ENCODE data around the gene CFAP52. TPM values are rescaled to one million over a fixed set of nuclear protein-coding genes. Genes with fewer than 3 reads are reported as not detected.
"Not testable (repeated sequence)": the region's sequence is repeated elsewhere in the genome, so short reads cannot be mapped to it uniquely, and the experiment has no call there.

Gene CFAP52
- total and polyA plus RNA-seq, 2 of the 8 experiments (the other 6 are each of a cell fraction or from before 2014, with no cell fraction given) = 0.11 TPM; not detected in 1

DNA sequence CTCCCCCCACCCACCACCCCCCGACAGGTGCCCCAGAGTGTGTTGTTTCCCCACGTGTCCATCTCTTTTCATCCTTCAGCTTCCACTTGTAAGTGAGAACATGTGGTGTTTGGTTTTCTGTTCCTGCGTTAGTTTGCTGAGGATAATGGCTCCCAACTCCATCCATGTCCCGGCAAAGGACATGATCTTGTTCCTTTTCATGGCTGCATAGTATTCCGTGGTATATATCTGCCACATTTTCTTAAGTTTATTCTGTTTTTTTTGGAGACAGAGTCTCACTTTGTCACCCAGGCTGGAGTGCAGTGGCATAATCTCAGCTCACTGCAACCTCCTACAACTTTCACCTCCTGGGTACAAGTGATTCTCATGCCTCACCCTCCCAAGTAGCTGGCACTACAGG, 63.9 kb downstream of the CFAP52 start:
- H2AFZ ChIP-seq (ENCODE audit: low read length); H4K5ac ChIP-seq (ENCODE audit: insufficient read length, low read depth, low read length); H2BK20ac ChIP-seq (ENCODE audit: low read length); H2BK5ac ChIP-seq (ENCODE audit: low read depth, low read length); H2BK15ac ChIP-seq (ENCODE audit: low read length); H3K27me3 ChIP-seq (replicated peaks in 1 of 4; ENCODE audit: control insufficient read depth in 3 of 4, extremely low read depth in 1 of 4, insufficient read depth in 3 of 4, low read length in 3 of 4); H2BK120ac ChIP-seq (replicated peaks; ENCODE audit: low read depth, low read length); H3K23me2 ChIP-seq (ENCODE audit: low read depth, low read length); H3K36me3 ChIP-seq (ENCODE audit: control insufficient read depth in 2 of 4, insufficient read depth in 4 of 4, low read length in 3 of 4); H3K9me3 ChIP-seq (ENCODE audit: insufficient read depth in 2 of 2, low read depth in 1 of 2, low read length in 1 of 2); H3K14ac ChIP-seq (ENCODE audit: insufficient read length); FAIRE-seq; H3K23ac ChIP-seq (ENCODE audit: insufficient read length); H3K4me3 ChIP-seq (ENCODE audit: extremely low read depth in 1 of 4, insufficient read depth in 2 of 4, low read depth in 3 of 4, low read length in 4 of 4); H3K4me1 ChIP-seq (replicated peaks in 1 of 4; ENCODE audit: control insufficient read depth in 3 of 4, insufficient read depth in 4 of 4, low read length in 3 of 4); H4K20me1 ChIP-seq (replicated peaks in 1 of 2; ENCODE audit: control insufficient read depth in 1 of 2, insufficient read depth in 2 of 2, low read length in 2 of 2); H4K8ac ChIP-seq (ENCODE audit: extremely low read depth, insufficient read depth, low read length); H3K4me2 ChIP-seq (ENCODE audit: insufficient read depth in 1 of 2, low read depth in 2 of 2, low read length in 2 of 2); H3K18ac ChIP-seq (ENCODE audit: extremely low read depth, low read length); H3K79me2 ChIP-seq (ENCODE audit: control insufficient read depth in 1 of 2, insufficient read depth in 2 of 2, low read length in 2 of 2); H4K91ac ChIP-seq (replicated peaks; ENCODE audit: insufficient read length, low read length); H3K56ac ChIP-seq (replicated peaks; ENCODE audit: insufficient read length, low read depth, low read length); H3K79me1 ChIP-seq (ENCODE audit: low read depth, low read length); H2AK5ac ChIP-seq (ENCODE audit: low read depth, low read length); H3K27ac ChIP-seq (ENCODE audit: low read depth, low read length); POLR2A ChIA-PET (ENCODE audit: partially characterized antibody); H3K9ac ChIP-seq (replicated peaks in 1 of 4; ENCODE audit: extremely low read depth in 1 of 4, low read depth in 3 of 4, low read length in 3 of 4); H2BK12ac ChIP-seq (ENCODE audit: low read depth, low read length); DNase-seq (ENCODE audit: low read depth in 1 of 2, low spot score in 2 of 2); H3K4ac ChIP-seq (replicated peaks; ENCODE audit: insufficient read length, low read depth, low read length): not testable (repeated sequence)
- peak; percentile 53; the same call in 1 of the 2 replicates for TF ChIP-seq KDM1A (IDR thresholded peaks at IDR 0.05; ENCODE audit: borderline replicate concordance, low read length)
- CTCF ChIA-PET (ENCODE audit: partially characterized antibody) = interaction anchor here (0.8 kb wide), 1 partner anchor 63 kb away, joined by 3 read pairs; no protein-coding TSS in a partner anchor
- 98% methylated on average over 5 of the region's 5 CpGs; no CpG with 5 or more reads in 1 of the 2 experiments for WGBS, 2 experiments (ENCODE audit: extremely low coverage in 1 of 2, insufficient coverage in 1 of 2, insufficient read length in 1 of 2, insufficient replicate concordance in 2 of 2, low coverage in 1 of 2, low lambda C conversion rate in 2 of 2, missing lambda C conversion rate in 1 of 2)

All from H1 (cell line).